HG02870 (cell line): ENCODE data around the gene ST14.
"Not testable (repeated sequence)": the region's sequence is repeated elsewhere in the genome, so short reads cannot be mapped to it uniquely, and the experiment has no call there.

Experiments
- ATAC-seq: cut with Tn5 transposase; IDR thresholded peaks from one replicate; pipeline ENCODE4 v1.9.1; 2021; ENCODE audit warnings: mild to moderate bottlenecking, moderate library complexity; ENCODE audit not compliant: unreplicated experiment

ST14 gene

GRCh38 chr11:130162733-130163132, 3.2 kb downstream of the ST14 start:
- ATAC-seq: no peak

GRCh38 chr11:130163346-130164220, 4.0 kb downstream of the ST14 start:
- no peak for ATAC-seq

GRCh38 chr11:130164221-130164570, 4.6 kb downstream of the ST14 start:
- no peak for ATAC-seq

GRCh38 chr11:130165601-130166456, 6.2 kb downstream of the ST14 start:
- no peak for ATAC-seq

- peak; percentile 68 for ATAC-seq
These were observed 6.8 kb downstream of the ST14 start for GRCh38 chr11:130166457-130166784.

- no peak for ATAC-seq
These were observed 7.6 kb downstream of the ST14 start for GRCh38 chr11:130167146-130167545.

GRCh38 chr11:130168105-130168504, 8.5 kb downstream of the ST14 start:
- no peak for ATAC-seq

- no peak for ATAC-seq
These were observed 10.8 kb downstream of the ST14 start for GRCh38 chr11:130170345-130170744.

- ATAC-seq: no peak
These were observed 12.0 kb downstream of the ST14 start for GRCh38 chr11:130171534-130171933.

GRCh38 chr11:130172001-130172400, 12.4 kb downstream of the ST14 start:
- not testable (repeated sequence) for ATAC-seq

- no peak for ATAC-seq
These were observed 15.1 kb downstream of the ST14 start for GRCh38 chr11:130174642-130175041.

GRCh38 chr11:130175898-130176297, 16.3 kb downstream of the ST14 start:
- ATAC-seq: no peak

GRCh38 chr11:130177782-130178181, 18.2 kb downstream of the ST14 start:
- ATAC-seq: no peak

GRCh38 chr11:130178441-130179339, 19.1 kb downstream of the ST14 start:
- no peak for ATAC-seq

- no peak for ATAC-seq
These were observed 20.1 kb downstream of the ST14 start for GRCh38 chr11:130179396-130180306.

GRCh38 chr11:130180491-130180890, 20.9 kb downstream of the ST14 start:
- peak; percentile 74 for ATAC-seq

GRCh38 chr11:130180896-130181294, 21.3 kb downstream of the ST14 start:
- ATAC-seq: peak; percentile 10

- no peak for ATAC-seq
These were observed 22.0 kb downstream of the ST14 start for GRCh38 chr11:130181295-130182272.
